Stromal cell of bone marrow (primary cell): ENCODE data around the gene CLCNKB.
"Not testable (repeated sequence)": the region's sequence is repeated elsewhere in the genome, so short reads cannot be mapped to it uniquely, and the experiment has no call there.

ENCODE experiments used
- DNase-seq: peaks from one replicate; pipeline ENCODE4 v3.0.0-alpha.2; 2012; ENCODE audit warnings: low read depth

Gene CLCNKB

GRCh38 chr1:16015491-16015890 is 28.1 kb upstream of the CLCNKB start:
- DNase-seq = no peak

- DNase-seq = no peak
These were observed 27.4 kb upstream of the CLCNKB start for GRCh38 chr1:16015960-16016901.

DNA sequence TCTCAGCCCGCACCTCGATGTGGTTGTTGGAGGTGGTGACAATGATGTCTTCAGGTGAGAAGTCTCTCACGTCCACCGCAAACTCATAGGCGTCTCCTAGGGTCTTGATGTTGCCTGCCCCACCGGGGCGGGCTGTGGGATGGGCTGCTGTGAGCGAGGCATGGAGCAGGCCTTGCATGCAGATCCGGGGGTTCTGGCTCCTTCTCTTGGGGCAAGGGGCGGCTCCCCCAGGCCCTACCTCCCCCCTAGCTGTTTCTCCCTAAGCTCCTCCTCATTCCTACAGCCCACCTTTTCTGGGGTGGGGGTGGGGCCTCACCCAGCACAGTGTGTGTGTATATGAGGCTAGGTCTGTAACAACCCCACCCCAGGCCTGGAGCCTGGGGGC is 26.5 kb upstream of the CLCNKB start:
- DNase-seq = no peak

DNA sequence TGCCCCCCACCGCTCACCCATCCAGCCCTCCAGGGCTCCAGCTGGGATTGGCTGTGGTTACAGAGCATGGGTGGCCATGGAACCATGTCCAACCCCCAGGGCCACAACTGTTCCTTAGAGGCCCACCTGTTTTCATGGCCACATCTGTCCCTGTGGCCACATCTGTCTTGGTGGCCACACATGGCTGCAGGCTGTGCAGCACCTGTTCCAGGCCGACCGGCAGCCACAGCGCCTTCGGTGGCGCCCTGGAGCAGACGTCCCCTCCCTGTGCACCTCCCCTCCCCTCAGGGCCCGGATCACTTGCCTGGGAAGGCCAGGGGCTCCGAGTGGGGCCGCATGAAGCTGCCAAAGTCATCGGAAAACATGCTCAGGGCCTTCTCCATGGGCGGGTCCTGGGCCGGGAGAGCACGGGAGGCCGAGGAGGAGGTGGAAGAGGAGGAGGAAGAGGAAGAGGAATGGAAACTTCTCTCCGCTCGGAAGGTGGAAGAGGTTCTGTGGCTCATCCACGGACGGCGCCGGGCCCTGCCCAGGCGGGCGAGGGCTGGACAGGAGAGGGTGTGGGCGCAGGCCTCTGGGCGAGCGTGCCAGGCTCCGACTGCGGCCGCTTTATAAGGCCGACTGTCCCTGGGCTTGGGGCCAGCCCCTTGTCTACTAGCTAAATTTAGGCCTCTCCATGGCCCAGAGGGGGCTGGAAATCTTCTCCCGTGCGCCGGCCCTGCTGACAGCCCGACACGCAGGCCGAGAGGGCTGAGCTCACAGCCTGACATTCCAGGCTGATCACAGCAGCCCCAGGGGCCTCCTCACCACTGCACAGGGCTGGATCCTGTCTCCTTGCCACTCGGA is 25.9 kb upstream of the CLCNKB start, which contains the start of gene HSPB7:
HSPB7 (minus strand) TSS at position 583 of the 843 bp plus-strand sequence; CDS start at position 503, 80 bp downstream.
- peak; percentile 83 for DNase-seq

GRCh38 chr1:16018308-16018707 is 25.3 kb upstream of the CLCNKB start:
- DNase-seq = no peak

DNA sequence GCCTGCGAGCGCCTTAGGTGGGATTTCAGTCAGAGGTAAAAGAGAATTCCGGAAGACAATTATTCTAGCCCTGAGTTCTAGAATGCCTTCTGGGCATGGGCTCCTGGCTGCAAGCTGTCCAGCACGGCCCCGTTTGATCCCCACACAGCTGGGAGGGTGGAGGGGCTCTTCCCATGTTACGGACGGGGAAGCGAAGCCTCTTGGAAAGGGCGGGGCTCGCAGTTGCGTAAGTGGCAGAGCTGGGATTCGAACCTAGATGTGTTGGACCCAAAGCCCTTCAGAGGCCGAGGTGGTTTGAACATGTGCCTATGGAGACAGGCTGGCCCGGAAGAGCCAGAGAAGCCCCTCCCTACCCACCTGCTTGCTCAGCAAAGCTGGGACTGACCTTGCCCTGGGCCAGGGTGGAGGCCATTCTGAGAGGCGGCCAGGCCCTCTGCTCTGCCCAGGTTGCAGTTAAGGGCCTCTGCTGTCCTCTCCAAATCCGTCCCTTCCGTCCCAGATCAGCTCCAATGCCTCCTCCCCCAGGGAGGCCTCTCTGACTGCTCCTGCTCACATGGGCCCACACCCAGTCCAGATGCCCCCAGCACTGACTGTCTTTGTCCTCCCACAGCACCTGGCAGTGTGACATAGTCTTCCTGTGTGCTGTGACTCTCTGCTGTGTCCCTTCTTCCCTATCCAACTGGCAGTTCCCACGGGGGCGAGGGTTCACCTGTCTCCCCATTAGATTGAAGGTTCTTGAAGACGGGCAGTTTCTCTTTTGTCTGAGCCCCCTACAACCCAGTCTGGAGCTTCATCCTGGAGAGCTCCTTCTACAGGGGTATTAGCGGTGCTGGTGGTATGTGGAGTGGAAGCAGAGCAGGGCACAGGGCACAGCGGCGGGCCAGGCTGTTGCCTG is 24.6 kb upstream of the CLCNKB start:
- DNase-seq = no peak

DNA sequence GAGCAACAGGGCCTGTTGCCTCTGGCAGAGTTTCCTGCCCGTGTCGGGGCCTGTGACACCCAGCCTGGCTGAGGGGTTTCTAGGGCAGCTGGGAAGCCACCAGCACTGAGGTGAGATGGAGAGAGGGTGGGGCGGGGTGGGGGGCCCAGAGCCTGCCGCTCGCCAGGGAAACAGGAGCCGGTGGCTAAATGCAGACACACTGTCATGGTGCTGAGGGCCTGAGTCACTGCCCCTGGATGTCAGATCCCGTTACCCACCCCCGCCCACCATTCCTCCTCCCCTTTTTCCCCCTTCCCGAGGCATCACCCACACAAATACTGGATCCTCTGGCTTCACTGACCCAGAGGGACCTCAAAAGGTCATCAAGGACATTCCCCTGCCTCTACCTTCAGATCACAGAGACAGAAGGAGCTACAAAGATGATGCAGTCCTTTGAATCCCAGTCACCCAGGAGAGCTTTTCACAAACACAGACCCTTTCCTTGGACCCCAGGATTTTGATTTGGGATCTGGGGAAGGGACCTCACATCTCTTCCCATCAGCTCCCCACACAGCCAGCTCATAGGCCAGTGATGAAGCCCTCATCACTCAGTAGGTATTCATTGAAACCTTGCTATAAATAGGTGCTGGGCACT is 23.8 kb upstream of the CLCNKB start:
- DNase-seq = peak; percentile 34

DNA sequence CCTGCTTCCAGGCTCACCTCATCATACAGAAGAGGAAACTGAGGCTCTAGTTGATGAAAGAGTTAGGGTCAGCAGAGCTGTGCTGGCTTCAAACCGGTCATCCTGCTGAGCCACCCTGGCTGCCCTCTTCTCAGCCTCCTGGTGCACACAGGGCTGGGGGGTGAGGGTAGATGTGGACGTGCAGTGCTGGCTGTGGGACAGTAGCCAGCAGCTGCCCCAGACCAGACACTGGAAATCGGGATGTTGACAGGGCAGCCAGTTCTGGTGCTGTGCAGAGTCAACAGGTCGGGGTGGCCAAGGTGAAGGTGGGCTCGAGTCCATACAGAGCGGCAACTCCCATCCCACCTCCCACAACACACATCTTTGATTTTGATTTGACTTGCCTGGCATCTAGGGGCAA is 23.3 kb upstream of the CLCNKB start:
- DNase-seq = no peak

GRCh38 chr1:16020878-16021277 is 22.7 kb upstream of the CLCNKB start:
- DNase-seq = not testable (repeated sequence)

GRCh38 chr1:16021681-16022080 is 21.9 kb upstream of the CLCNKB start, which contains the start of gene CLCNKA:
CLCNKA (plus strand) TSS chr1:16022036; CDS start chr1:16022620, 584 bp downstream.
- DNase-seq = no peak

- DNase-seq = no peak
These were observed 21.2 kb upstream of the CLCNKB start for GRCh38 chr1:16022393-16022792.

- DNase-seq = no peak
These were observed 20.4 kb upstream of the CLCNKB start for GRCh38 chr1:16023050-16023653.

GRCh38 chr1:16026302-16026701 is 17.3 kb upstream of the CLCNKB start:
- not testable (repeated sequence) for DNase-seq

DNA sequence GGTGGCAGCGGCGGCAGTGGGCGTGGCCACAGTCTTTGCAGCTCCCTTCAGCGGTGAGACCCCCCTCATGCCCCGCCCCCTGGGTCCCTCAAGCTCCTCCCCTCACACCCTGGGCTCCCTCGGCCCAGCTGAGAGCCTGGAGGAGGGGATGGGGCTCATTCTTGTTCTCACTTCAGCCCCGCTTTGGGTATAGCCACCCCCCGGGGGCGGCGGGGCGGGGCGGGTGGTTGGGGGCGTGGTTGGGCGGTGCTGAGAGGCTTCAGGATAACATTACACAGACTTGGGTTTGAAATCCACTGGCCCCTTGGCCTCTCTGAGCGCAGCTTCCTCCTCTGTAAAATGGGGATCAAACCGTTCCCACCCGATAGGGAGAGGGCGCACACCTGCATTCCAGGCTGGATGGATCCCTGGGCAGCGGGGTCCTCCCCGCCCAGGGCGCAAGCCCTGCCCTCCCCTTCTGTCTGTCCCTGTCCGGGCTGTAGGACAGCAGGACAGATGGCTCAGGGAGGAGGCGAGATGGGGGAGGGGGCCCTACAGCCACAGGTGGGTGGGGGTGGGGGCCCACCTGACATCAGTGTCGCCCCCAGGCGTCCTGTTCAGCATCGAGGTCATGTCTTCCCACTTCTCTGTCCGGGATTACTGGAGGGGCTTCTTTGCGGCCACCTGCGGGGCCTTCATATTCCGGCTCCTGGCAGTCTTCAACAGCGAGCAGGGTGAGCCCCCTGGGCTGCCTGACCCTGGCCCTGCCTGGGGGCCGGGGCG is 16.7 kb upstream of the CLCNKB start:
- DNase-seq = no peak

GRCh38 chr1:16028237-16029002 is 15.2 kb upstream of the CLCNKB start:
- no peak for DNase-seq

- not testable (repeated sequence) for DNase-seq
These were observed 14.6 kb upstream of the CLCNKB start for GRCh38 chr1:16029003-16029268.

GRCh38 chr1:16029288-16029687 is 14.3 kb upstream of the CLCNKB start:
- DNase-seq = no peak

- DNase-seq = no peak
These were observed 12.0 kb upstream of the CLCNKB start for GRCh38 chr1:16031551-16031950.

DNA sequence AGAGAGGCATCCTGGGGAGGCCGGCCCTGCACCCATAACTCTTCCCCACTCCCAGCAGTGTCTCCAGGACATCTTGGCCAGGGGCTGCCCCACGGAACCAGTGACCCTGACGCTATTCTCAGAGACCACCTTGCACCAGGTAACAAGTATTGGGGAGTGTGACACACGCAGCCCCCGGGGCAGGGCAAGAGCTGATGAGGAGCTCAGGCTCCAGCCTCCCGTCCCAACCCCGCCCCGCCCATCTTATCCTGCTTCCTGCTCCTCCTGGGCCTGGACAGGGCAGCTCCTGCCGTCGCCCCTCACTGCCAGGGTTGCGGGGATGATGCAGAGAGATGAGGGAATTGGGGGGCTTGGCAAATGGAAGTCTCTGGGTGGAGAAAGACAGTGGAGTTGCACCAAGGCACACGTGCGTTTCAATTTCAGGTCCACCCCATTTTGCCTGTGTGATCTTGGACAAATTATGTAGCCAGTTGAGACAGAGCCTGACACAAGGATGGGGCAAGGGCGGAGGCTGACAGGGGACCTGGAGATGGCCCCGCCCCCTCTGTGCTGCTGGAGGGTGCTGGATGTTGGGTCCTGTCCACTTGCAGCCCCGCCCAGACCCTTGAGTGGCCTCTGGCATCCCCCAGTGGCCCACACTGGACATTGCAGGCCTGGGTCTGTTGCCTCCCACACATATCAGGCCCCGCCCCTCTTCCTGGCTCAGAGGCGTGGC is 11.0 kb upstream of the CLCNKB start:
- peak; percentile 56 for DNase-seq
